Measurements from ENCODE around the gene APRT.
"Not testable (repeated sequence)": the region's sequence is repeated elsewhere in the genome, so short reads cannot be mapped to it uniquely, and the experiment has no call there.

The APRT gene

DNA sequence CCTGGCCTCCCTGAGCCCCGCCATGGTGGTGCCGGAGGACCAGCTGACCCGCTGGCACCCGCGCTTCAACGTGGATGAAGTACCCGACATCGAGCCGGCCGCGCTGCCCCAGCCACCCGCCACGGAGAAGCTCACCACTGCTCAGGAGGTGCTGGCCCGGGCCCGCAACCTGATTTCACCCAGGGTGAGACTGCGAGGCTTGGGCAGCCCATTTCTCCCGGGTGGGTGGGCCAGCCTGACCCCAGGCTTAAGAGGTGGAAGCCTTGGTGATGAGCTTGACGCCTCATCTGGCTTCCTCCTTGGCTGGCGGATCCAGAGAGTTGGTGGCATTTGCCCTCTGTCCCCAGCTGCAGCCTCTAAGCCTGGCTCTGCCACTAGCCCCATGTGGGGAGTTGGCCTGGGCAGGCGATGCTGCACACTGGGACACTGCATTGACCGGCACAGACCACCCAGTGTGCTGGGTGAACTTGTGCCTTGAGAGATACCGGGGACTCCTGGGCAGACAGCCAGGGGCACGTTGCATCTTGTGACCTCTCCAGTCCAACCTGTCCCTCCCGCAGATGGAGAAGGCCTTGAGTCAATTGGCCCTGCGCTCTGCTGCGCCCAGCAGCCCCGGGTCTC, 5.1 kb downstream of the APRT start:
- no peak for DNase-seq

DNA sequence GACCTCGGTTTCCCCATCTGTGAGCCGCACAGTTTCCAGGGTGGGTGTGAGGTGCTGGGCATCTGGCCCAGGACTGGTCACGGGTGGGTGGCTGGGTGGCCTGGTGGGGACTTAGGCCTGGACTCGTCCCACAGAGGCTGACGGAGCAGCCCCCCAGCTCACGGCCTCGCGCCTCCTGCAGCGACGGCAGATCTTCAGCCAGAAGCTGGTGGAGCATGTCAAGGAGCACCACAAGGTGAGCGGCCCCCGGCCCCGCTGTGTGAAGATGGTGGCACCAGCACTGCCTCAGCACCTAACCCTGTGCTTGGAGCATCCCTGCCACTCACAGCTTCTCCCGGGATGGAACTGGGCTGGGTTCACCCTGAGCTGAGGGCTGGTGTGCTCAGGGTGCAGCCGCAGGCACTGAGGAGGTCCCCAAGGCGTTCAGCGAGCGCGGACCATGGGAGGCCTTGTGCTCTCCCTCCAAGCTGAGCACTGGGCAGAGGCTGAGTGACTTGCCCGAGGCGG, 5.8 kb downstream of the APRT start:
- DNase-seq, result no peak

DNA sequence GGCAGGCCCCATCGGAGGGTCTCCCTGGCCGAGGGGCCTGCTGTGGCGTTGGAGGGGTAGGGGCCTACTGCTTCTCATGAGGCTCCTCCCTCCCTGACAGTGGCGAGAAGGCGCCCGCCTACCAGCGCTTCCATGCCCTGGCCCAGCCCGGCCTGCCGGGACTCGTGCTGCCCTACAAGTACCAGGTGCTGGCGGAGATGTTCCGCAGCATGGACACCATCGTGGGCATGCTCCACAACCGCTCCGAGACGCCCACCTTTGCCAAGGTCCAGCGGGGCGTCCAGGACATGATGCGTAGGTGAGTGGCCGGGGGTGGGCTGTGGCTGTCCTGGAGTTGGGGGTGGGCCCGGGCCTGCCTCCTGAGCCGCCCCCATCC, 6.4 kb downstream of the APRT start:
- DNase-seq, result no peak

DNA sequence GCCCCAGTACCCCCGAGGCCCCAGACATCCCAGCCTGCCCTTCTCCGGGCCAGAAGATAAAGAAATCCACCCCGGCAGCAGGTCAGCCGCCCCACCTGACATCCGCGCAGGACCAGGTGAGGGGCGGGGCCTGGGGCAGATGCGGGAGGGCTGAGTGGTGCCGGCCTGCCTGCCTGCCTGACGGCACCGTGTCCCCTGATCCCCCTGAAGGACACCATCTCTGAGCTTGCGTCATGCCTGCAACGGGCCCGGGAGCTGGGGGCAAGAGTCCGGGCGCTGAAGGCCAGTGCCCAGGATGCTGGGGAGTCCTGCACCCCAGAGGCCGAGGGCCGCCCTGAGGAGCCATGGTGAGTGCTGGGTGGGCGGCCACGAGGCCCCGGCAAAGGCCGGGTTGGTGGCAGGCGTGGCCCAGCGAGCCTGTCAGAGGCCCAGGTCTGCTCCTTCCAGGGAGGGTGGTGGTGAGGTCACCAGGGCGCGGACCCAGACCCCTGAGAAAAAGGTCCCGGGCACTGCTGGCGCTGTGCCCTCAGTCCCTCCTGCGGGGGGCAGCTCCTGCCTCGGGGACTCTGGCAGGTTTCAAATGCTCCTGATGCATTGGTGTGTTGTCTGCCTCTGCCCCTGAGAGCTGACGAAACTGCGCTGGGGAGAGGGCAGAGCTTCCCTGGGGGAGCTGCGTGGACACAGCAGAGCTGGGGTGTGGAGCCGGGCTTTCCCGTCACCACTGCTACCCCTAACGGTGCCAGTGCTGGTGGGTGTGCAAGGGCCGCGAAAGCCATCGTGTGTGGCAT, 7.0 kb downstream of the APRT start:
- DNase-seq, result no peak

DNA sequence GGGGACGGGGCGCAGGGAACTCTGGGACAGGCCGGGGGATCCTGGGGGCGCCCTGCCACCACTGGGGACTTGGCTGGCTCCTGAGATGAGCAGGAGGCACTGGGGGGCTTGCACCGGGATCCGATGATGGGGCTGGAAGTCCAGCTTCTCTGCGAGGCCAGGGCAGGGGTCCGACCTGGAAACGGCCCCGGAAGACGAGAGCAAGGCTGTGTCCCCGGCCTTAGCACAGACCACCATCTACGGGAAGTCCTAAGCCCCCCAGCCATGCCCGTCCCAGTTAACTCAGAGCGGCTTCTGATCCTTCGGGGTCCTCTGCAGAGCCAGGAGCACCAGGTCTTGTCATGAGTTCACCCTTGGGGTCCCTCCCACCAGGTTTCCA, 7.6 kb downstream of the APRT start:
- DNase-seq, result no peak

DNA sequence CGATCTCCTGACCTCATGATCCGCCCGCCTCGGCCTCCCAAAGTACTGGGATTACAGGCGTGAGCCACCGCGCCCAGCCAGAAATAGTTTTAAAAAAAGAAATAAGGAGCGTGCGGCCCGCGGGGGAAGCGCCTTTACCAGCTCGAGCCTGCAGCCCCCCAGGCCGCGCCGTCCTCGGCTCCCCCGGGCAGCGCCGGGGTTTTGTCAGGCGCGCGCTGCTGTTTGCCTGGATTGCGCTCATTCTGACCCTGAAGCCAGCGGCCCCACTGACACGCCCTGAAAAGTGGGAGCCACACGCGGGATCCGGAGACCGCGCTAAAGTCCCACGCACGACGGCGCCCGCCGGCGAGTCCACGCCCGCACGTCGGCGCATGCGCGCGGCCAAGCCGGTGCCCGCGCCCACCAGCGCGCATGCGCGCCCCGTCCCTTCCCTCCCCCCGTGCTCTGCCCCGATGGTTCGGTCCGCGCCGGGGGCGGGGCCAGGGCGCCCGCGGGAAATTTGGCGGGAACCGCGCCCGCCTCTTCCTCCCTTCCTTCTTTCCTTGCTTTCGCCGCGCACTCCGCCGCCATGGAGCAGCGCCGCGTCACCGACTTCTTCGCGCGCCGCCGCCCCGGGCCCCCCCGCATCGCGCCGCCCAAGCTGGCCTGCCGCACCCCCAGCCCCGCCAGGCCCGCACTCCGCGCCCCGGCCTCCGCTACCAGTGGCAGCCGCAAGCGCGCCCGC, 8.3 kb downstream of the APRT start, which contains the start of gene CDT1:
CDT1 (plus strand) TSS at position 526 of the 724 bp plus-strand sequence; CDS start at position 569, 43 bp downstream.
- DNase-seq, result peak; percentile 96

DNA sequence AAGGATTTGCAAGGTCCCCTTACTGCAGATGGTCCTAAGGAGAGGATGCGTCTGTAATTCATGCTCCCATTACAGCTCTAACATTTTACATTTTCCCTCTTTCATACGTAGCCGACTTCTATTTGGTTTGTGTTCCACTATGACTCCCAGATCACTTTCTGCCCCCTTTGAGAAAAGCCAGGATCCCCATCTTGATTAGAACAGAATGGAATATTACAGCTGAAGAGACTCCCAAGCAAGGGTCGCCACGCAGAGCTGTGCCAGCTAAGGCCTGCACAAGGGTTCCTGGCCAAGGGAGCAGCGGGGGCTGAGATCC, 11.5 kb downstream of the APRT start:
- no peak for DNase-seq

DNA sequence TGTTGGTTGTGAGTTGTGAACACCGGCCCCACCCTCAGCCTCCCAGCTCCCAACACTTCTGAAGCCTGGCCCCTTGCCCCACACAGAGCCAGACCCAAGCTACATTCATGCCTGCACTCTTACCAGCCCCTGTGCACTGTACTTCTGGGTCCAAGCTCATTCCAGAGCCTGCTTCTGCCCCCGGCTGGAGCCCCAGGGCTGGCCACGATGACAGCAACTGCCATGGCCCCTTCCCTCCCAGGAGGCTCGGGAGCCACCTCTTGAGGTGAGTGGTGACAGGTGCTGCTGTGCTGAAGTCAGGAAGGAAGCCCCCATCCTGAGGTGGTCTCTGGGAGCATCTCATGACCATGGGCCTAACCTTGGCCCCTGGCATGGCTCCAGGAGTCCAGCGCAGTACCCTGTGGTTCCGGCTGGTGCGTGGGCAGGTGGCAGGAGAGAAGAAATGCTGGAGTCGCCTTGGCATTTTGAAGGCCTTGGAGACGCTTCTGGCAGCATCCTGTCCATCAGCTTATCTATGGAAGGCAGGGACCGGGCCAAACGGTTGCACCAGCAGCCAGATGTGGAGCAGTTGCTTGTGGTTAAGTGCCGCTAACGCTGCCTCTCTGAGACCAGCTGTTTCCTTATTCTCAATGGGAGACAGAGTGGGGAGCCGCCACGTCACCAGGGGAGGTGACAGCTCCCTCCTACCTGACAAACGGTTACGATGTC, 12.0 kb downstream of the APRT start:
- no peak for DNase-seq

DNA sequence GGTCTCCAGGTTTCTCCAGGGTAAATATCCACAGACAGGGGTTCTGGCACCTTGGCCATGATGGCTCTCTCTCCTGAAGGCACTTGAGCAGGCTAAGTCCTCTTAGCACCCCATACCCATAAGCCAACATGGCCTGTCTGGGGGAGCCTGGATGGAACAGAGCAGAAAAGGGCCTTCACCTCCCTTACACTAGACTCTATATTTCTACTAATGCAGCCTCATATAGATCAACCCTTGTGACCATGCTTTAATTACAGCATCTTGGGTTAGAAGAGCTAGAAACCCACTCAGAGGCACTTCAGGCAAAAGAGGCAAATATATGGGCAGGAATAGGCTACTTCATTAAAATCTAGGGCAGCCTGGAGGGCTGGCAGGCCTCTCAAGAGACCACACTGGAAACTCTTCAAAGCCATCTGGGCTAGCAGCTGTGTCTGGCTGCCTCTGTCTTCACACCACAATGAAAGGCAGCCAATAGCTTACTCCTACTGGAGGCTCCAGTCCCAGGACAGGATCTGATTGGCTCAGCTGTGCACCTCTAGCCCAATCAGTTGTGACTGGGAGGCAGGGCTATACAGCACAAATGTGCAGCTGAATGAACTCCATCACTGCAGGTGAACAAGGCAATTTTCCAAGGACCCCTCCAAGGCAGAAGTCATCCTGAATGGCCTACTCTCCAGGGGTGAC, 12.8 kb downstream of the APRT start:
- DNase-seq, result no peak

DNA sequence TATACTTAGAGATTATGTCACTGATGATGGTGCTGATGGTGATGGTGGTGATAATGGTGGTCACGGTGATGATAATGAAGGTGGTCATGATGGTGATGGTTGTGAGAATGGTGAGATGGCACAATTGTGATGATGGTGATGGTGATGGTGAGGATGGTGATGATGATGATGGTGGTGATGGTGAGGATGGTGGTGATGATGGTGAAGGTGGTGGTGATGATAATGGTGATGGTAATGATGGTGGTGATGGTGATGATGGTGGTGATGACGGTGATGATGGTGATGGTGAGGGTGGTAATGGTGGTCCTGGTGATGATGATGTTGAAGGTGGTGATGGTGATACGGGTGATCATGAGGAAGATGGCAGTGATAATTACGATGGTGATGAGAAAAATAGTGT, 13.7 kb downstream of the APRT start:
- no peak for DNase-seq

DNA sequence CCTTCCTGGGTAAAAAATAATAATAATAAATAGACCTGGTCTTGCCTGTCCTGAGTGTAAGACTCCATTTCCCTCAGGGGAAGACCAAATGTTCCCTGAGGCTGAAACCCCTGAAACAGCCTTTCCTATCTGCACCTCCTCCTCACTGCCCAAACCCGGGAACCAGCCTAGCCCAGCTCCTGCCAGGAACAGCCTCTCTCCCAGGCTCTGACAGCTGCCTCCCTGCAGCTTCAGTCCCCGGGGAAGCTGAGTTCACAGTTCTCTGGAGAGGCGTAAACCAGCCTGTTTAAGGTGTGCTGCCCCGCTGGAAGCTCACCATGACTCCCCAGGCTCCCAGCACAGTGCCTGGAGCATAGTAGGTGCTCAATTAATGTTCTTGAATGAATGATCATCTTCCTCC, 15.4 kb downstream of the APRT start:
- DNase-seq, result no peak

DNA sequence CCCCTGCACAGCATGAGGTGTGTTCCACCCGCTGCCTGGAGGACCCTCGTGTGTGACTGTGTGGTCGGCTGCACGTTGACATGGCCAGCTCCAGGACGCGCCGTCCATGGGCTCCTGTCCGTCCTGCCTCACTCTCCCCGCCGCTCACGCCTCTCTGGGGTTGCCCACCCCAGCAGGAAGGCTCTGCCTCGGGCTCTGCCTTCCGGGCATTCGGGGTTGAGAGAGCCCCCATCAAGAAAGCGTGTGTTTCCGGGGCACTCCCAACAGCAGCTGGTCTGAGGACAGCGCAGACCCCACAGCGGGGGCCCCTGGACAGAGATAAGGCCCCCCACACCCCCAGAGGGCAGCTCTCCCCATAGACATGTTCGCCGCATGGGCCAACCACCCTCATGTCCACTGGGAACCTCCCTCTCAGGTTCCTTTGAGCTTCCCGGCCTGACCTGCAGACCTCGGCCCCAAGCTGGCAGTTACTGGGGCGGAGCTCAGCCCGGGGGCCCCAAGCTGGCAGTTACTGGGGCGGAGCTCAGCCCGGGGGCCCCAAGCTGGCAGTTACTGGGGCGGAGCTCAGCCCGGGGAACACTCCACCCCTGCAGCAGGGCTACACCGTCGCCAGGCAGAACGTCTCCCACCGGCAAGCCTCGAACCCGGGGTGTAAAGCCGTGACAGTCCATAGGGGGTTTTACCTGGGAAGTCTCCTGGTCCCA, 18.3 kb downstream of the APRT start:
- DNase-seq, result no peak

DNA sequence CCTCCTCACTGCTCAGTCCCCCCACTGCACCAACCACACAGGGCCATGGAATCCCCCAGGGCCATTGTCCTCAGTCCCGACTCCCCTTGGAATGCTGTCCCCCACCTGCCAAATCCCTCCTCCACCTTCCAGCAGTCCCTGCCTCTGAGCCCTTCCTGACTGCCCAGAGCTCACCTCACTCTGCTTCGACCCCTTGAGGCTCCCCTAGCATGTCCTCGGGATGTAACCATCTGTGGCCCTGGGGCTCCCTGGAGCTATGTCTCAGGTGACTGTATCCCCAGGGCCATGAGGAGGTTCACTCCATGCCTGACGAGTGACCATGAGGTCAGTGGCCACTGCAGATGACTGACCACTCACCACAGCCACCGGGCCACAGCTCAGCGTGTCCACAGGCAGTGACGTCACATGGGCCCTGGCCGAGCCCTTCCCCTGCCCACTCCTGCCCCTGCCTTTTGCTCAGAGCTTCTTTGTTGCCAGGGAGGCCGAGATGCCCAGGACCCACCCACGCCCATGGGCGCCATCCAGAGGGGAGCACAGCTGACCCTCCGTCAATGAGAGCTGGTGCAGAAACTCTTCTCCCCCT, 19.0 kb downstream of the APRT start:
- DNase-seq, result peak; percentile 50

DNA sequence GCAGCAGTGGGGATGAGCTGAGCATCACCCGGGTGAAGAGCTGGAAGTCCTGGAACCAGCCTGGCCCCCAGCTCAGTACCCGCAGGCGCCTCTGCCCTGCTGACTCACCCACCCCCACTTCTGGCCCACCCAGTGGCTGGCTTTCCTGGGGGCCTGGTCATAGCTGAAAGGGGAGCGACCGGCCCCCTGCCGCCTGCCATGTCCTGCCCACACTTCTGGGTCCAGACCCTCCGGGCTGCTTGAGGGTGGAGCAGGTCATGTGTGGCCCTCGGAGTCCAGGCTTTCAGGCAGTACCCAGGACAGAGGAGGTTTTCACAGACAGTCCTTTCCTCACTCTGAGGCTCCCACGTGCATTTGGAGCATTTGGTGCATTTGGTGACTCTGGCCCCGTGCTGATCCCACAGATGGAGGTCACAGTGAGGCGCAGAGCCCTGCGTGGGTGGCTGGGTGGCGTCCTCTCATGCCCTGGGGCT, 19.6 kb downstream of the APRT start:
- peak; percentile 64 for DNase-seq

DNA sequence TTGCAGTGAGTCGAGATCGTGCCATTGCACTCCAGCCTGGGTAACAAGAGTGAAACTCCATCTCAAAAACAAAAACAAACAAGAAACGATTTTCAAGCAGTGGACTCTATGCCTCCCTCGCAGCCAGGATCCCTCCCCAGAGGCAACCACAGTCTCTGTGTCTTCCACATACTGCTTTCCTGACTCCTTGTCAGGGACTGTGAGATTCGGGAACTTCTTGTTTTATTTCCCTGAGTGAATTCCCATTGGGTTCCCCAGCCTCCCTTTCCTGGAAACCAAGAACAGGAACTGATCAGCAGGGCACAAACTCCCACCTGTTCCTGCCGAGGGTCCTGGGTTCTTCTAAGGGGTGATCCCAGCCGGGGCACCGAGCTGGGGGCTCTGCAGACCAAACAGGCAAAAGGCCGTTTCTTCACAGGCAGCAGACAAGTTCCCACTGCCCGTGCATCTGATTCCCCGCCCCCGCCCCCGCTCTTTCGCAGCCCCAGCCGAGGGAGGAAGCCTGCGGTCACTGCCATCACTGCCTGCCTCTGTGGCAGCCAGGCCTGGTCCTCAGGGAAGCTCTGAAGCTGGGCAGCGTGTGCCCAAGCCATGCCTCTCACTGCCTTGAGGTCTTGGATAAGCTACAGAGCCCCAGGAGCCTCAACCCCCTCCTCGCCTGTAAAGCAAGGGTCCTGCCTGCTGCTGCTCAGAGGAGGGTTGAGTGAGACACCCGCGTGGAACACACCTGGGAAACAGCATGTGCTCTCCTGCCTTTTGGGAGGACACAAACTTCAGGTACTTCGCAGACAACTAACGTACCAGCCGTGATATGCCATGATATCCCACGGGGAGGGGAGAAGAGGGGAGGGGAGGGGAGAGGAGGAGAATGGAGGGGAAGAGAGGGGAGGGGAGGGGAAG, 21.2 kb downstream of the APRT start:
- DNase-seq, result peak; percentile 89

DNA sequence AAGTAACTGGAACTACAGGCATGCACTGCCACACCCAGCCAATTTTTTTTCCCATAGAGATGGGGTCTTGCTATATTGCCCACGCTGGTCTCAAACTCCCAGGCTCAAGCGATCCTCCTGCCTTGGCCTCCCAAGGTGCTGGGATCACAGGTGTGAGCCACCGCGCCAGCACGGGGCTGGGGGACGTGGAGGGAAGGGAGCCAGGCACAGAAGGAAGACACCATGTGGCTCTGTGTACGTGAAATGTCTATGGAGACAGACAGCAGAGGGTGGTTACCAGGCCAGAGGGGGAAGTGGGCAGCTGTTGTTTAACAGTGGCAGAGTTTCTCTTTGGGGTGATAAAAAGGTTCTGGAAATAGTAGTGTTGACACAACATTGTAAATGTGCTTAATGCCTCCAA, 22.1 kb downstream of the APRT start:
- DNase-seq, result peak; percentile 73

DNA sequence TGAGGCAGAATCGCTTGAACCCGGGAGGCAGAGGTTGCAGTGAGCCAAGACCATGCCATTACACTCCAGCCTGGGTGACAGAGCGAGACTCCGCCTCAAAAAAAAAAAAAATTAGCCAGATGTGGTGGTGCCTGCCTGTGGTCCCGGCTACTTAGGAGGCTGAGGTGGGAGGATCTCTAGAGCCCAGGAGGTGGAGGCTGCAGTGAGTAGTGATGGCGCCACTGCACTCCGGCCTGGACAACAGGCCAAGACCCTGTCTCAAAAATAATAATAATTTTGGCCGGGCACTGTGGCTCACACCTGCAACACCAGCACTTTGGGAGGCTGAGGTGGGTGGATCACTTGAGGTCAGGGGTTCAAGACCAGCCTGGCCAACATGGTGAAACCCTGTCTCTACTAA, 23.0 kb downstream of the APRT start:
- DNase-seq, result not testable (repeated sequence)

DNA sequence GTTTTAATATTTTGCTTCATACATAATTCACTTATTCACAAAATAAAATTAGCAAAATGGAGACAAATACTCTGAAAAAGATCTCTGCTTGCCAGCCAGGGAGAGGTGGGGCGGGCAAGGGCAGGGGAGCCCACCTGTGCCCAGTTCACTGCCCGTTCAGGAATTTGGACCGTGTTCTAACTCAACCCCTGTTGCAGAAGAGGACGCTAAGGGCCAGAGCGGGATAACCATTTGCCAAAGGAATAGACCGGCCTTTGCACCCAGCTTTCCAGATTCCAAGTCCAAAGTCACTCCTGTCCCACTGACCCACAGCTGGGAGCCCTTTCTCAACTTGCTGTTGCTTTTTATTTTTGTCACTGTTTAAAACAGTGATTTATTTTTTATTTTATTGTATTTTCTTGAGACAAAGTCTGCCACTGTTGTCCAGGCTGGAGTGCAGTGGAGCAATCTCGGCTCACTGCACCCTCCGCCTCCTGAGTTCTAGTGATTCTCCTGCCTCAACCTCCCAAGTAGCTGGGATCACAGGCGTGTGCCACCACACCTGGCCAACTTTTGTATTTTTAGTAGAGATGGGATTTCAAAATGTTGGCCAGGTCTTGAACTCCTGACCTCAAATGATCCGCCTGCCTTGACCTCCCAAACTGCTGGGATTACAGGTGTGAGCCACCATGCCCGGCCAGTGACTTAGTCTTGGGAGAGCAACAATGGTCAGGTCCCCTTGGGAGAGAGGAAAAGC, 24.0 kb downstream of the APRT start:
- DNase-seq, result no peak

DNA sequence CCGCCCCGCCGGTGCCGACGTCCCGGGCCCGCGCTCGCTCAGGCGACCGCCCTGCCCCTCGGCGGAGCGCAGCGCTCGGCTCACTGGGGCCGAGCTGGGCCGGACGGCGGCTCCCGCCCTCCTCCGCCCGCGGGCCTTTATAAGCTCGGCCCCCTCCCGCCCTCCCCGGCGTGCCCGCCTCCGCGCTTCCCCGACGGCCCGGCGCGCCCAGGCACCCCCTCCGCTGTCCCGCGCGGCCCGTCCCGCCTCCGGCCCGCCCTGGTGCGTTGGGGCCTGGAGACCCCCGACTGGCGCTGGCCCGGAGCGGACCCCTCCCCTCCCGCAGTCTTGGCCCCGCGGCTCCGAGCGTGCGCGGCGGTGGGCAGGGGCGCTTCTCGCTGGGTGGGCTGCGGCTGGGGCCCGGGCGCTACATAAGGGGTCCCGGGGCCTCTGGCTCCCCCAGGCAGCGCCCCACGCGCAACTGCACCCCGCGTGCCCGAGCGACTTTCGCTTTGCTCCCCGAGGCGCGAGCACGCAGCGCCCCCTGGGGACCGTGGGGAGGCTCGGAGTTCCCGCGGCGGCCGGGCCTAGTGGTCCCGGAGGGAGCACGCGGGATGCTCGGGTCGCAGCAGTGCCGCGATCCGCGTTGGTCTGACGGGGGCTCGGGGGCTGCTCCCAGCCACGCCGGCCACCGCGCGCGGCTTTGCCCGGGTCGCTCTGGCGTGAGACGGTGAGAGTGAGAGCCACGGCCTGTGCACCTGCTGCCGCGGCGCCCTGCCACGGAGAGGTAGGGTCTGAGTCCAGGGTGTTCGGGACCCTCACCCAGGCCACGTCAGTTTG, 26.4 kb downstream of the APRT start, which contains the start of gene PIEZO1:
PIEZO1 (minus strand) TSS at position 115 of the 819 bp plus-strand sequence. CDS start 256 bp downstream, outside the sequence.
- DNase-seq, result peak; percentile 82

Data from suppressor macrophage treated with lipopolysaccharide for 4 hours (primary cell).